Neuronal stem cell (in vitro differentiated cells): ENCODE data around the gene VIP.

ENCODE experiments used
- DNase-seq: peaks from one replicate; pipeline ENCODE4 v3.0.0-alpha.2; 2013; ENCODE audit warnings: low spot score
- H2AFZ ChIP-seq: one replicate; pipeline ENCODE4 v1.6.1; 2013; ENCODE audit warnings: mild to moderate bottlenecking, low read length, inconsistent platforms
- H2AK5ac ChIP-seq: 2 replicates; pipeline ENCODE4 v1.6.1; 2013; ENCODE audit warnings: low read depth, mild to moderate bottlenecking, inconsistent platforms, low read length, moderate library complexity, mixed read lengths
- H2BK120ac ChIP-seq: 2 replicates; pipeline ENCODE4 v1.6.1; 2013; ENCODE audit warnings: low read depth, mild to moderate bottlenecking, inconsistent platforms, low read length, moderate library complexity, mixed read lengths
- H2BK12ac ChIP-seq: one replicate; pipeline ENCODE4 v1.6.1; 2013; ENCODE audit warnings: low read length, inconsistent platforms
- H2BK15ac ChIP-seq: 2 replicates; pipeline ENCODE4 v1.6.1; 2013; ENCODE audit warnings: mild to moderate bottlenecking, low read length, inconsistent platforms, mixed read lengths
- H2BK5ac ChIP-seq: one replicate; pipeline ENCODE4 v1.6.1; 2013; ENCODE audit warnings: inconsistent platforms, mild to moderate bottlenecking, low read length, moderate library complexity
- H3K14ac ChIP-seq: one replicate; pipeline ENCODE4 v1.6.1; 2013; ENCODE audit warnings: low read length, inconsistent platforms
- H3K18ac ChIP-seq: 2 replicates; pipeline ENCODE4 v1.6.1; 2013; ENCODE audit warnings: low read length, inconsistent platforms
- H3K23ac ChIP-seq: 2 replicates; pipeline ENCODE4 v1.6.1; 2013; ENCODE audit warnings: low read depth, mild to moderate bottlenecking, mixed read lengths, low read length, inconsistent platforms; ENCODE audit not compliant: poor library complexity
- H3K27ac ChIP-seq: replicated peaks from 3 replicates; pipeline ENCODE4 v1.5.1; 2013; ENCODE audit warnings: low read length, inconsistent platforms
- H3K27me3 ChIP-seq, 3 experiments: 2 replicates each; pipeline ENCODE4 v1.6.1; 2013; ENCODE audit warnings: low read length in 3 of 3, mild to moderate bottlenecking in 2 of 3, inconsistent platforms in 1 of 3, low read depth in 1 of 3, mixed read lengths in 1 of 3, moderate library complexity in 1 of 3; ENCODE audit not compliant: control insufficient read depth in 3 of 3, insufficient read depth in 3 of 3
- H3K36me3 ChIP-seq, 2 donors: replicated peaks in 1 of 2; 2 replicates each; pipeline ENCODE4 v1.6.1; 2013; ENCODE audit warnings: low read length in 2 of 2; ENCODE audit not compliant: control insufficient read depth in 2 of 2, insufficient read depth in 2 of 2
- H3K4ac ChIP-seq: 2 replicates; pipeline ENCODE4 v1.6.1; 2013; ENCODE audit warnings: inconsistent platforms, mild to moderate bottlenecking, low read length, moderate library complexity
- H3K4me1 ChIP-seq, 2 donors: 1 replicate in 1 of 2; 2 replicates in 1 of 2; pipeline ENCODE4 v1.6.1; 2013; ENCODE audit warnings: low read length in 2 of 2, low read depth in 1 of 2; ENCODE audit not compliant: control insufficient read depth in 2 of 2, insufficient read depth in 1 of 2
- H3K4me2 ChIP-seq: one replicate; pipeline ENCODE4 v1.6.1; 2013; ENCODE audit warnings: mild to moderate bottlenecking, low read length, inconsistent platforms; ENCODE audit not compliant: insufficient read depth, poor library complexity, severe bottlenecking
- H3K4me3 ChIP-seq, 2 donors: 2 replicates each; pipeline ENCODE4 v1.5.1; 2013; ENCODE audit warnings: low read length in 2 of 2, mild to moderate bottlenecking in 2 of 2, inconsistent platforms in 1 of 2, moderate library complexity in 1 of 2
- H3K79me1 ChIP-seq: one replicate; pipeline ENCODE4 v1.6.1; 2013; ENCODE audit warnings: low read depth, mild to moderate bottlenecking, inconsistent platforms, low read length, moderate library complexity
- H3K9ac ChIP-seq: one replicate; pipeline ENCODE4 v1.6.1; 2013; ENCODE audit warnings: mild to moderate bottlenecking, low read depth, low read length, inconsistent platforms; ENCODE audit not compliant: poor library complexity
- H3K9me3 ChIP-seq, 2 donors: replicated peaks in 1 of 2; 2 replicates each; pipeline versions ENCODE3 to v1.6.1; 2013; ENCODE audit warnings: low read length in 2 of 2, mild to moderate bottlenecking in 2 of 2, inconsistent platforms in 1 of 2, low read depth in 1 of 2, mixed read lengths in 1 of 2, moderate library complexity in 1 of 2; ENCODE audit not compliant: control insufficient read depth in 2 of 2, insufficient read depth in 1 of 2
- H4K8ac ChIP-seq: one replicate; pipeline ENCODE4 v1.6.1; 2013; ENCODE audit warnings: low read depth, mild to moderate bottlenecking, inconsistent platforms, low read length, moderate library complexity
- H4K91ac ChIP-seq: one replicate; pipeline ENCODE4 v1.6.1; 2013; ENCODE audit warnings: low read length, low read depth, mild to moderate bottlenecking, inconsistent platforms; ENCODE audit not compliant: poor library complexity

Gene VIP

DNA sequence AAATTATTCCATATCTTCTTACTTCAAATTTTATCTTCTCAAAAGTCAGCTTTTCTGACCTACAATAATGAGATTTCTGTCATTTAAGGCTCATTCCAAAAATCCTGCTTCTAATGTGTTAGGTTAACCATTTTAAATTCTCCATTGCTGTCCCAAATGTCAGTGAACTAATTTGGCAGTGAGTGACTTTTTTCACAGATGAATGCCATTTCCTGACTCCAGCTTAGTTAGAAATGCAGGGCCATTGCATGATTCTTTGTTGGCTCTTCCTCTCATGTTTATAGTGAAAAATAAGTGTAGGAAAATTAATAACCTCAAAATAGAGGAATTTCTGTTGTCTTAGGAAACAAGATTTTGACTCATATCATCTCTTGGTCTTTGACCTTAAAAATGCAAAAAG is 44.1 kb downstream of the VIP start:
- Histone ChIP-seq H3K4me3 (no peak overlapping the region), H2AK5ac (no peak overlapping the region), H3K79me1 (no peaks in the 10 kb centered on the region), H4K91ac (no peak overlapping the region), H3K4me1 (no peaks in the 10 kb centered on the region), H3K9ac (no peak overlapping the region), H3K18ac (no peak overlapping the region), H3K14ac (no peak overlapping the region), H3K36me3 (no peaks in the 10 kb centered on the region), H3K4ac (no peak overlapping the region), H3K23ac (no peak overlapping the region), H2BK5ac (no peak overlapping the region), H3K9me3 (no peaks in the 10 kb centered on the region), H4K8ac (no peak overlapping the region), H2BK15ac (no peak overlapping the region), H3K27me3 (no peaks in the 10 kb centered on the region), H2BK120ac (no peak overlapping the region), H3K27ac (no peak overlapping the region), H2BK12ac (no peak overlapping the region), H3K4me2 (no peak overlapping the region), H2AFZ (no peak overlapping the region)
- no peak for DNase-seq

DNA sequence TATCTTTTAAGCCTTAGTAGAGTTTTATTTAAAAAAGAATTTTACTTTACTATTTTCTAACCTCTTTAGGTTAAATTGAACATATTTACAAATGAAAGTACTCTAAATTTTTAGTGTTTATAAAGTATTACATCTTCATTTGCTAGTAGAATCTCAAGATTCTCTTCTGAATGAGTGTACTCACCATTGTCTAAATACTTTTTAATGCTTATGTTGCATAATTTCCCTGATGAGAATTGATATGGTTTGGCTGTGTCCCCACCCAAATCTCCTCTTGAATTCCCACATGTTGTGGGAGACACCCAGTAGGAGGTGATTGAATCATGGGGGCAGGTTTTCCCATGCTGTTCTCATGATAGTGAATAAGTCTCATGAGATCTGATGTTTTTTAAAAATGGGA is 53.6 kb downstream of the VIP start:
- Histone ChIP-seq H3K23ac (no peak overlapping the region), H3K4me3 (no peak overlapping the region), H2BK15ac (no peak overlapping the region), H4K91ac (no peak overlapping the region), H3K4me1 (no peaks in the 10 kb centered on the region), H2BK5ac (no peak overlapping the region), H3K79me1 (no peaks in the 10 kb centered on the region), H3K36me3 (no peaks in the 10 kb centered on the region), H3K27ac (no peak overlapping the region), H3K4ac (no peak overlapping the region), H3K14ac (no peak overlapping the region), H3K27me3 (no peaks in the 10 kb centered on the region), H3K9me3 (no peaks in the 10 kb centered on the region), H3K4me2 (no peak overlapping the region), H2BK120ac (no peak overlapping the region), H2AFZ (no peak overlapping the region), H2BK12ac (no peak overlapping the region), H2AK5ac (no peak overlapping the region), H4K8ac (no peak overlapping the region), H3K9ac (no peak overlapping the region), H3K18ac (no peak overlapping the region)
- no peak for DNase-seq
